Epithelial cell of esophagus (primary cell): ENCODE data around the gene ALG14.
A peak's percentile ranks its signal among the peaks of the same experiment; 100 is the strongest.
"Not testable (repeated sequence)": the region's sequence is repeated elsewhere in the genome, so short reads cannot be mapped to it uniquely, and the experiment has no call there.

Source experiments
- DNase-seq: peaks from one replicate; pipeline ENCODE4 v3.0.0; 2010; ENCODE audit warnings: low read depth
- H3K4me3 ChIP-seq: 2 replicates; pipeline ENCODE4 v1.5.1; 2011; ENCODE audit warnings: mild to moderate bottlenecking, low read length, control low read depth
- TF ChIP-seq, protein P1 (sequence below): IDR thresholded peaks from 2 replicates; pipeline ENCODE4 v1.5.1; 2011; ENCODE audit warnings: low read depth, mild to moderate bottlenecking, low read length, control low read depth, inconsistent platforms; ENCODE audit not compliant: insufficient read depth; ENCODE audit errors: missing control alignments

ALG14 gene

DNA sequence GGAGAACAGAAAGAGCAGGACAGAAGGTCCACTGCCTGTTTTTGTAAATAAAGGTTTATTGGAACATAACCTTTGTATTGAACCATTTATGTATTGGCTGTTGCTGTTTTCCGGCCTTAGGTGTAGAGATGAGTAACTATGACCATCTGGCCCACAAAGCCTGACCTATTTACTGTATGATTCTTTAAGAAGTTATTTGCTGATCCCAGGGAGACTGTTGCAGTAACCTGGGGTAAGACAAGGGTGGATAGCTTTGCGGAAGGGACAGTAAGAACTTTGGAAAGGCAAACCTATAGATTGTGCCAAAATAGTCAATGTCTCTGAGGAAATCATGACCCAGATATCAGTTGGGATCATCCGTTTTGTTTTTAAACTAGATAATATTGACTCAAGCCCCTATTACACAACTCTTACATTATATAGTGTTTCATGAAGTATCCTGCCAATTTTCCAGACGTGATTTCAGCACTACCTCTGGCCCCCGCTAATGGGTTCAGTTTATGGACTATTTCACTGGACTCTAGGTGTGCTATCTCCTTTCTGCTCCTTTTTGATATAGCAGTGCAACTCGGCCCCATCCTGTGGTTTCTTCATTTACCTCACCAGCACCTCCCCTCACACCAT is 23.6 kb upstream of the ALG14 start:
- DNase-seq, result no peak
- TF ChIP-seq, protein P1, sequence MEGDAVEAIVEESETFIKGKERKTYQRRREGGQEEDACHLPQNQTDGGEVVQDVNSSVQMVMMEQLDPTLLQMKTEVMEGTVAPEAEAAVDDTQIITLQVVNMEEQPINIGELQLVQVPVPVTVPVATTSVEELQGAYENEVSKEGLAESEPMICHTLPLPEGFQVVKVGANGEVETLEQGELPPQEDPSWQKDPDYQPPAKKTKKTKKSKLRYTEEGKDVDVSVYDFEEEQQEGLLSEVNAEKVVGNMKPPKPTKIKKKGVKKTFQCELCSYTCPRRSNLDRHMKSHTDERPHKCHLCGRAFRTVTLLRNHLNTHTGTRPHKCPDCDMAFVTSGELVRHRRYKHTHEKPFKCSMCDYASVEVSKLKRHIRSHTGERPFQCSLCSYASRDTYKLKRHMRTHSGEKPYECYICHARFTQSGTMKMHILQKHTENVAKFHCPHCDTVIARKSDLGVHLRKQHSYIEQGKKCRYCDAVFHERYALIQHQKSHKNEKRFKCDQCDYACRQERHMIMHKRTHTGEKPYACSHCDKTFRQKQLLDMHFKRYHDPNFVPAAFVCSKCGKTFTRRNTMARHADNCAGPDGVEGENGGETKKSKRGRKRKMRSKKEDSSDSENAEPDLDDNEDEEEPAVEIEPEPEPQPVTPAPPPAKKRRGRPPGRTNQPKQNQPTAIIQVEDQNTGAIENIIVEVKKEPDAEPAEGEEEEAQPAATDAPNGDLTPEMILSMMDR, result no peak
- H3K4me3 ChIP-seq, result no peak overlapping the region

DNA sequence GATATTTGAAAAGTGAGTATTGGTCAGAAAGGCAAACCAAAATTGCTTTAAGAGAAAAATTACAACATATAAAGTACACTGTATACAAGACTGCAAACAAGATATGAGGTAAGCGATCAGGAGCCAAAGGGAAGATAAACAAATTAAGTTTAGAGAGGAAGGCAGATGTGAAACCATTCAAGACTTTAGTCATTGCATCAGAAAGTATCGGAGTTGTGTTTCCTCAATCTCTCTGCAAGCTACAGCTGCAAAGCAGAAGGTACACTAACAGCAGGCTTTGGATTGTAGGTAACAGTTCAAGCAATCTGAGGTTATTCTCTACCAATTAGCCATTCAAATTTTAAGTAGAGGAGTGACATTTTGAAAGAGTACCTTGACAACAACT is 23.1 kb upstream of the ALG14 start:
- TF ChIP-seq, protein P1, result no peak
- no peak overlapping the region for H3K4me3 ChIP-seq
- DNase-seq, result no peak

DNA sequence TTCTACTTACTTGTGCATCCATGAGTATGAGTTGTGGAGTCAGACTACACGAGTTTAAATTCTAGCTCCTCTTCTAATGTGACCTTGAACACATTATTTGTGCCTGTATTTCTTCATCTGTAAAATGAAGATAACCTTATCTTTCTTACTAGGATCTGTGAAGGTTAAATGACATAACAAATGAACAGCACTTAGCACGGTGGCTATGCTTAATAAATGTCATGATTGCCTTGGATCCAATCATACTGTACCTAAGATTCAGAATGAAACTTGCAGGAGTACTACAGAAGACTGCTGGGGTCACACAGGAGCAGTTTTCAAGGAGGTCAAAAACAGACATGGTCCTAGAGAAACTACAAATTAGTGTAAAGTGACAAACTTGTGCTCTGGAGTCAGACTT is 22.2 kb upstream of the ALG14 start:
- TF ChIP-seq, protein P1, result no peak
- DNase-seq, result no peak
- no peak overlapping the region for H3K4me3 ChIP-seq

DNA sequence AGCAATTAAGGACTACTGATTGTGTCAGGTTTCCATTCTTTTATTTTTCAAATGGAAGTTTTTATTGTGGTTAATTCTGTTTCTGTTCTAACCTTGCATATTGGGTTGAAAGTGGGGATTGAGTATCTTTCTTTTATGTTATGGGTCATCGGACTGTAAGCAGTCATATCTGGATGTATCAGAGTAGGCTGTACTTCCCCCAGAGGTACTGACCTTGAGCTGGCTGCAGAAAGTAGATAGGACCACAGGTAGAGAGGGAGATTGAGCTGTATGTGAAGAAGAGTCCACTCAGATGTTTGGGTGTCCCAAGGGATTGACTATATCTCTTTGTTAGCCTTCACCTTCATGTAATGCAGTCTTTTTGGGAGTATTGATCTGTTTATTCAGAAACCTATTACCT is 20.5 kb upstream of the ALG14 start:
- TF ChIP-seq, protein P1, result no peak
- no peak for DNase-seq
- H3K4me3 ChIP-seq, result no peak overlapping the region

DNA sequence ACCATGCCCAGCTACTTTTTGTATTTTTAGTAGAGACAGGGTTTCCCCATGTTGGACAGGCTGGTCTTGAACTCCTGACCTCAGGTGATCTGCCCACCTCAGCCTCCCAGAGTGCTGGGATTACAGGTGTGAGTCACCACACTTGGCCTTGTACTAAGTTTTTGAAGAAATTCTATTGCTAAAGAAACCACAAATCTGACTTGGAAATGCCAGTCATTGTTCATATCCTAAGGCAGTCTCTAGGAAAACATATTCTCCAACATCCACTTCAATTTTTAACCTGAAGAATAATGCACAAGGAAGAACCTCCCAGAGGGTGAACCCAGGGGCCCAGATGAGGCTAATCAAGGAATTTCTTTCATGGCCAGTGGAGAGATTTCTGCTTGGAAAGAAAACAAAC is 20.1 kb upstream of the ALG14 start:
- H3K4me3 ChIP-seq, result not testable (repeated sequence)
- DNase-seq, result peak; percentile 15

DNA sequence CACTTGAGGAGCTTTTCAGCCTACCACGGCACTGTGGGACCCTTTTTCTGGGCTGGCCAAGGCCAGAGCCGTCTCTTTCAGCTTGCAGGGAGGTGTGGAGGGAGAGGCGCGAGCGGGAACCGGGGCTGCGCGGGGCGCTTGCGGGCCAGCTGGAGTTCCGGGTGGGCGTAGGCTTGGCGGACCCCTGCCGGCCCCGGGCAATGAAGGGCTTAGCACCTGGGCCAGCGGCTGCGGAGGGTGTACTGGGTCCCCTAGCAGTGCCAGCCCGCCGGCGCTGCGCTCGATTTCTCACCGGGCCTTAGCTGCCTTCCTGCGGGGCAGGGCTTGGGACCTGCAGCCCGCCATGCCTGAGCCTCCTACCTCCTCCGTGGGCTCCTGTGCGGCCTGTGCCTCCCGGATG is 18.5 kb upstream of the ALG14 start:
- not testable (repeated sequence) for H3K4me3 ChIP-seq, DNase-seq

DNA sequence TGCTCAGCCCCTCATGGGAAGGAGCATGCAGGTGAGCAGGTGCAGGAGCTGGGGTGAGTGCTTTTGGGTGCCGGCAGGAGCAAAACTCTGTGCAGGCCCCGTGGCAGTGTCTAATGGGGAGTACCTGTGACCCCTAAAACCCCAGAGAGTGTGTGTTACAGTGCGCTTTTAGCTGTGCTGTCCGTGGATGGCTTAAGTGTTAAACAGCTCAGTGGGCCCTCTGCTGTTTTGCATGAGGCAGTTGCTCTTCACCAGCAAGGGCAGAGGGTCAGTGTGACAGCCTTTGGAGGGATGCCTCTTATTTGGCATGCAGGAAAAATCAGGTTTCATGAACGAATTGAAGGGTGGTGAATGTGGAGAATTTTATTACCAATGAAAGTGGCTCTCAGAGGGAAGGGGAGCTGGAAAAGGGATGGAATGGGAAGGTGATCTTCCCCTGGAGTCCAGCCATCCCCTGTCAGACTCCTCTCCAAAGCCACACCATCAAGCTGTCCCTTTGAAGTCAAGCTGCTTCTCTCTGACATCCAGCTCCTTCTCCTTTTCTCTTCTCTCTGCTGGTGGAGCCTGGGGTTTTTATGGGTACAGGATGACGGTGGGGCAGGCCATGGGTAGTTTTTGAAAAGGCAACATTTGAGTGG is 17.0 kb upstream of the ALG14 start:
- no peak for DNase-seq
- TF ChIP-seq, protein P1, result no peak
- H3K4me3 ChIP-seq, result no peak overlapping the region

DNA sequence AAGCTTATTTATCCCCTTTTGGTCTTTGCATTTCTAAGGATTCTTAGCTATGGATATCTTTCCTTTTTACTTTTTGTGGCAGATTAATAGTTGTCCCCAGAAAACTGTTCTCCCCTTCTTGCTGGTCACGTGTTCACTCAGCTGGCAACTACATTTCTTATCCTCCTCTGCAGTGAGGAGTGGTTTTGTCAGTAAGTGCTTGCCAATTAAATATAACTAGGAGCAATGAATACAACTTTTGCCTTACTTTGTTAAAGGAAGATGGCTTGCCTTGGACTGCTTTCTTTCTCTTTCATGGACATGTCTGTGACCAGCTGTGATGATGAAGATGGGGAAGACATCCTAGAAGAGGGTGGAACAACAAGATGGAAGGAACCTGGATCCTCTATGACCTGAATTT is 15.6 kb upstream of the ALG14 start:
- TF ChIP-seq, protein P1, result no peak
- H3K4me3 ChIP-seq, result no peak overlapping the region
- DNase-seq, result no peak
